Mesenchymal stem cell (in vitro differentiated cells and primary cell): Measurements from ENCODE around the gene WNT8B.

Source experiments
- DNase-seq: peaks from one replicate; pipeline ENCODE4 v3.0.0-alpha.2; 2013
- H2AFZ ChIP-seq: one replicate; pipeline ENCODE4 v1.6.1; 2013; ENCODE audit warnings: low read depth, mild to moderate bottlenecking, control low read depth, inconsistent platforms, low read length, moderate library complexity
- H2AK5ac ChIP-seq: 2 replicates; pipeline ENCODE4 v1.6.1; 2013; ENCODE audit warnings: low read length, moderate library complexity, mild to moderate bottlenecking, inconsistent platforms; ENCODE audit not compliant: severe bottlenecking
- H2BK120ac ChIP-seq: one replicate; pipeline ENCODE4 v1.6.1; 2013; ENCODE audit warnings: low read depth, mild to moderate bottlenecking, inconsistent platforms, low read length, moderate library complexity
- H2BK12ac ChIP-seq, 2 experiments: one replicate each; pipeline ENCODE4 v1.6.1; 2013; ENCODE audit warnings: inconsistent platforms in 2 of 2, low read length in 2 of 2, mild to moderate bottlenecking in 2 of 2, moderate library complexity in 2 of 2, control low read depth in 1 of 2
- H2BK15ac ChIP-seq: one replicate; pipeline ENCODE4 v1.6.1; 2013; ENCODE audit warnings: mild to moderate bottlenecking, low read depth, inconsistent platforms; ENCODE audit not compliant: poor library complexity, severe bottlenecking
- H2BK5ac ChIP-seq: 2 replicates; pipeline ENCODE4 v1.6.1; 2013; ENCODE audit warnings: low read depth, mild to moderate bottlenecking, low read length, control low read depth, inconsistent platforms; ENCODE audit not compliant: poor library complexity, severe bottlenecking
- H3K14ac ChIP-seq, 2 experiments: one replicate each; pipeline ENCODE4 v1.6.1; 2013; ENCODE audit warnings: inconsistent platforms in 2 of 2, low read length in 2 of 2, control low read depth in 1 of 2, mild to moderate bottlenecking in 1 of 2, moderate library complexity in 1 of 2
- H3K18ac ChIP-seq, 2 experiments: one replicate each; pipeline ENCODE4 v1.6.1; 2013; ENCODE audit warnings: inconsistent platforms in 2 of 2, low read length in 2 of 2, control low read depth in 1 of 2, low read depth in 1 of 2, mild to moderate bottlenecking in 1 of 2
- H3K23ac ChIP-seq, 2 experiments: one replicate each; pipeline ENCODE4 v1.6.1; 2013; ENCODE audit warnings: inconsistent platforms in 2 of 2, low read length in 2 of 2, mild to moderate bottlenecking in 2 of 2, moderate library complexity in 2 of 2, control low read depth in 1 of 2
- H3K27ac ChIP-seq: 2 replicates; pipeline ENCODE4 v1.5.1; 2013; ENCODE audit warnings: mild to moderate bottlenecking, moderate library complexity, low read length, control low read depth, inconsistent platforms; ENCODE audit not compliant: poor library complexity, severe bottlenecking
- H3K27me3 ChIP-seq, 2 experiments: 2 replicates each; pipeline versions ENCODE4 v1.6.1 to v1.7.0; 2013; ENCODE audit warnings: low read length in 2 of 2, mild to moderate bottlenecking in 2 of 2, moderate library complexity in 2 of 2, control low read depth in 1 of 2, inconsistent platforms in 1 of 2; ENCODE audit not compliant: control insufficient read depth in 1 of 2, insufficient read depth in 1 of 2
- H3K36me3 ChIP-seq, 2 experiments: 2 replicates each; pipeline versions ENCODE4 v1.6.1 to v1.7.0; 2013; ENCODE audit warnings: low read length in 2 of 2, control low read depth in 1 of 2, inconsistent platforms in 1 of 2, low read depth in 1 of 2, mild to moderate bottlenecking in 1 of 2; ENCODE audit not compliant: insufficient read depth in 2 of 2, control insufficient read depth in 1 of 2
- H3K4ac ChIP-seq, 2 experiments: one replicate each; pipeline ENCODE4 v1.6.1; 2013; ENCODE audit warnings: inconsistent platforms in 2 of 2, low read length in 2 of 2, mild to moderate bottlenecking in 2 of 2, moderate library complexity in 2 of 2, control low read depth in 1 of 2, low read depth in 1 of 2
- H3K4me1 ChIP-seq: 2 replicates; pipeline ENCODE4 v1.6.1; 2013; ENCODE audit warnings: low read depth, low read length, control low read depth; ENCODE audit not compliant: control insufficient read depth, insufficient read depth
- H3K4me2 ChIP-seq: 2 replicates; pipeline ENCODE4 v1.6.1; 2013; ENCODE audit warnings: low read length, mild to moderate bottlenecking, inconsistent platforms; ENCODE audit not compliant: poor library complexity, severe bottlenecking
- H3K4me3 ChIP-seq, 2 experiments: 2 replicates each; pipeline versions ENCODE4 v1.5.1 to v1.7.0; 2013; ENCODE audit warnings: low read length in 2 of 2, mild to moderate bottlenecking in 2 of 2, control low read depth in 1 of 2, low read depth in 1 of 2; ENCODE audit not compliant: insufficient read depth in 1 of 2
- H3K79me1 ChIP-seq: replicated peaks from 2 replicates; pipeline ENCODE4 v1.6.1; 2013; ENCODE audit warnings: mild to moderate bottlenecking, control low read depth, low read length, inconsistent platforms; ENCODE audit not compliant: poor library complexity, severe bottlenecking
- H3K9ac ChIP-seq: 2 replicates; pipeline ENCODE4 v1.7.0; 2013; ENCODE audit warnings: mild to moderate bottlenecking, low read length, moderate library complexity
- H3K9me3 ChIP-seq: 2 replicates; pipeline ENCODE4 v1.7.0; 2013; ENCODE audit warnings: mild to moderate bottlenecking, low read length; ENCODE audit not compliant: control insufficient read depth
- H4K8ac ChIP-seq: one replicate; pipeline ENCODE4 v1.6.1; 2013; ENCODE audit warnings: inconsistent platforms, mild to moderate bottlenecking, low read length, moderate library complexity
- H4K91ac ChIP-seq: one replicate; pipeline ENCODE4 v1.6.1; 2013; ENCODE audit warnings: mild to moderate bottlenecking, low read length, inconsistent platforms
- WGBS: methylation state at CpG from one replicate; pipeline ENCODE4 v1.1.7; 2013; ENCODE audit warnings: mixed read lengths; 5-methylcytosine and 5-hydroxymethylcytosine counted together

WNT8B gene

GRCh38 chr10:100479037-100479436 lies 16.2 kb downstream of the WNT8B start:
- no peak overlapping the region for H4K91ac ChIP-seq
- H3K79me1 ChIP-seq: no peaks in the 10 kb centered on the region
- no peak overlapping the region for H2BK15ac ChIP-seq
- DNase-seq: no peak
- no peak overlapping the region for H3K4me3 ChIP-seq
- H3K4me2 ChIP-seq: no peak overlapping the region
- H2AFZ ChIP-seq: no peak overlapping the region
- H3K4ac ChIP-seq: no peak overlapping the region
- H2BK12ac ChIP-seq: no peak overlapping the region
- peaks cover 47 to 61% of the 10 kb centered on the region in 2 experiments for H3K27me3 ChIP-seq
- H3K36me3 ChIP-seq: peaks cover 0 to under 1% of the 10 kb centered on the region in 2 experiments
- no peak overlapping the region for H3K14ac ChIP-seq
- H2BK120ac ChIP-seq: no peak overlapping the region
- H3K9ac ChIP-seq: no peak overlapping the region
- no peak overlapping the region for H3K23ac ChIP-seq
- no peak overlapping the region for H4K8ac ChIP-seq
- H3K18ac ChIP-seq: no peak overlapping the region
- no peak overlapping the region for H3K27ac ChIP-seq
- no peak overlapping the region for H2BK5ac ChIP-seq
- no peaks in the 10 kb centered on the region for H3K9me3 ChIP-seq
- WGBS: 9% methylated on average over 3 of the region's 4 CpGs
- peaks cover 15% of the 10 kb centered on the region for H3K4me1 ChIP-seq
- no peak overlapping the region for H2AK5ac ChIP-seq

GRCh38 chr10:100480002-100480401 lies 17.2 kb downstream of the WNT8B start:
- Histone ChIP-seq H3K27ac (no peak overlapping the region), H4K91ac (no peak overlapping the region), H2BK15ac (no peak overlapping the region), H3K9me3 (no peaks in the 10 kb centered on the region), H3K4me2 (no peak overlapping the region), H3K4me1 (peaks cover 15% of the 10 kb centered on the region), H3K14ac (no peak overlapping the region), H3K18ac (no peak overlapping the region), H2AFZ (no peak overlapping the region), H3K27me3 (peaks cover 54 to 67% of the 10 kb centered on the region in 2 experiments), H2AK5ac (no peak overlapping the region), H3K23ac (no peak overlapping the region), H3K4me3 (no peak overlapping the region), H2BK12ac (no peak overlapping the region), H3K9ac (no peak overlapping the region), H4K8ac (no peak overlapping the region), H3K4ac (no peak overlapping the region), H2BK120ac (no peak overlapping the region), H3K36me3 (peaks cover 2 to 4% of the 10 kb centered on the region in 2 experiments), H3K79me1 (no peaks in the 10 kb centered on the region), H2BK5ac (no peak overlapping the region)
- 54% methylated on average over 2 of the region's 2 CpGs for WGBS
- no peak for DNase-seq

GRCh38 chr10:100481462-100482081 lies 18.8 kb downstream of the WNT8B start:
- Histone ChIP-seq H3K4me1 (peaks cover 15% of the 10 kb centered on the region), H4K8ac (no peak overlapping the region), H2BK5ac (no peak overlapping the region), H3K4me3 (peak overlapping the region; percentile 21 to 73), H2AFZ (no peak overlapping the region), H2AK5ac (no peak overlapping the region), H3K9me3 (no peaks in the 10 kb centered on the region), H2BK12ac (no peak overlapping the region), H3K14ac (peak overlapping the region in 1 of 2 experiments; percentile 69), H3K23ac (no peak overlapping the region), H3K9ac (peak overlapping the region; percentile 9), H4K91ac (no peak overlapping the region), H3K18ac (no peak overlapping the region), H3K4me2 (peak overlapping the region; percentile 69), H3K27me3 (peaks cover 58 to 82% of the 10 kb centered on the region in 2 experiments), H3K27ac (no peak overlapping the region), H3K36me3 (peaks cover 4 to 8% of the 10 kb centered on the region in 2 experiments), H2BK15ac (no peak overlapping the region), H3K4ac (no peak overlapping the region), H3K79me1 (no peaks in the 10 kb centered on the region), H2BK120ac (no peak overlapping the region)
- WGBS: 13% methylated on average over 15 of the region's 19 CpGs
- peak; percentile 85 for DNase-seq

GRCh38 chr10:100482181-100482833 lies 19.5 kb downstream of the WNT8B start:
- no peak overlapping the region for H4K8ac ChIP-seq
- H3K4me2 ChIP-seq: peak overlapping the region; percentile 69
- peaks cover 10 to 11% of the 10 kb centered on the region in 2 experiments for H3K36me3 ChIP-seq
- no peak overlapping the region for H3K18ac ChIP-seq
- WGBS: 3% methylated on average over 46 of the region's 59 CpGs
- peak; percentile 70 for DNase-seq
- no peak overlapping the region for H2AK5ac ChIP-seq
- peak overlapping the region; percentile 9 for H3K9ac ChIP-seq
- H4K91ac ChIP-seq: no peak overlapping the region
- H3K4me1 ChIP-seq: peaks cover 15% of the 10 kb centered on the region
- H2AFZ ChIP-seq: peak overlapping the region; percentile 49
- no peak overlapping the region for H3K27ac ChIP-seq
- no peaks in the 10 kb centered on the region for H3K9me3 ChIP-seq
- no peak overlapping the region for H2BK12ac ChIP-seq
- no peak overlapping the region for H3K14ac ChIP-seq
- no peak overlapping the region for H2BK120ac ChIP-seq
- H3K27me3 ChIP-seq: peaks cover 58 to 87% of the 10 kb centered on the region in 2 experiments
- H3K79me1 ChIP-seq: no peaks in the 10 kb centered on the region
- H3K23ac ChIP-seq: peak overlapping the region in 1 of 2 experiments; percentile 98
- H2BK15ac ChIP-seq: no peak overlapping the region
- H2BK5ac ChIP-seq: no peak overlapping the region
- peak overlapping the region; percentile 49 to 73 for H3K4me3 ChIP-seq
- no peak overlapping the region for H3K4ac ChIP-seq
